ENCODE data around the gene MTMR4.
"Not testable (repeated sequence)": the region's sequence is repeated elsewhere in the genome, so short reads cannot be mapped to it uniquely, and the experiment has no call there.

The MTMR4 gene

GRCh38 chr17:58513965-58514769 lies at the start of gene MTMR4:
Gene MTMR4 (minus strand): TSS chr17:58514638. CDS start chr17:58514407, 231 bp downstream.
- POLR2A ChIA-PET, result interaction anchor here (0.7 to 4.4 kb wide), 18 partner anchors 8 to 1193 kb away, joined by 3 to 30 read pairs (median 4); partner anchors contain the start of genes MKS1, PTRH2, SRSF1 and SUPT4H1
- TF ChIP-seq ELF4 (IDR thresholded peaks at IDR 0.05), result no peak
- TF ChIP-seq FOXM1 (IDR thresholded peaks at IDR 0.05; ENCODE audit: borderline replicate concordance), result no peak
- TF ChIP-seq PKNOX1 (IDR thresholded peaks at IDR 0.05), result no peak
- no peak for TF ChIP-seq FOXA1 (IDR thresholded peaks at IDR 0.05)
- no peak for TF ChIP-seq ZNF384 (IDR thresholded peaks at IDR 0.05)
- TF ChIP-seq LEF1 (IDR thresholded peaks at IDR 0.05; ENCODE audit: borderline replicate concordance), result no peak
- TF ChIP-seq SUZ12 (IDR thresholded peaks at IDR 0.05), result no peak
- no peak for TF ChIP-seq CTBP1 (IDR thresholded peaks at IDR 0.05; ENCODE audit: borderline replicate concordance)
- CTCF ChIA-PET, result interaction anchor here (1.3 to 1.5 kb wide), 2 partner anchors 10 to 15 kb away, joined by 3 to 4 read pairs; no protein-coding TSS in a partner anchor
- peak; percentile 89 for DNase-seq (ENCODE audit: extremely low spot score)

GRCh38 chr17:58560511-58560910 lies 46.1 kb upstream of the MTMR4 start:
- CTCF ChIA-PET, result no interaction called here
- POLR2A ChIA-PET, result interaction anchor here (1.0 kb wide), 1 partner anchor 71 kb away, joined by 4 read pairs; no protein-coding TSS in a partner anchor
- DNase-seq (ENCODE audit: extremely low spot score), result no peak
- TF ChIP-seq FOXK2 (IDR thresholded peaks at IDR 0.05), result no peak
- no peak for TF ChIP-seq NFRKB (IDR thresholded peaks at IDR 0.05)
- no peak for TF ChIP-seq TARDBP (IDR thresholded peaks at IDR 0.05)
- no peak for TF ChIP-seq PKNOX1 (IDR thresholded peaks at IDR 0.05)
- TF ChIP-seq SP1 (IDR thresholded peaks at IDR 0.05), result no peak
- TF ChIP-seq BHLHE40 (IDR thresholded peaks at IDR 0.05; ENCODE audit: borderline replicate concordance), result no peak
- no peak for TF ChIP-seq LEF1 (IDR thresholded peaks at IDR 0.05; ENCODE audit: borderline replicate concordance)
- no peak for TF ChIP-seq FOXA1 (IDR thresholded peaks at IDR 0.05)
- no peak for TF ChIP-seq ARNT (IDR thresholded peaks at IDR 0.05)
- TF ChIP-seq L3MBTL2 (conservative IDR thresholded peaks at IDR 0.05), result no peak

DNA sequence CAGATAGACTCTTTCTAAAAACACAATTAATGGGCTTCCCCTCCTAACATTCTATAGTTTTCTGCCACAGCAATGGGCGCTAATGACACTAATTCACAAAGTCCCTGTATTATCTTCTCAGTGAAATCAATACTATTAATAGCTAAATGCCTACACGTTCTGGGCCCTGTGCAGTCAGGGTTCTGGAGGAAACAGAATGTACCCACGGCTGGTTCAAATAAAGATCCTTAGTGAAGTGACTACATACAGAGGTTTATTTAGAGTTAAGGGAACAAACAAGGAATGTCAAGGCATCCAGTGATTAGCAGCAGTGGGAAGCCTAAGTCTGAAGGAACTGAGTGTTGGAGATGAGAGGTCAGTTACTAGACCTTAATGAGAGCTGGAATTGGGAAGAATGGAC lies 43.5 kb upstream of the MTMR4 start:
- ChIA-PET POLR2A (no interaction called here), CTCF (interaction anchor here (0.7 kb wide), 1 partner anchor 25 kb away, joined by 3 read pairs; no protein-coding TSS in a partner anchor)
- no peak for DNase-seq (ENCODE audit: extremely low spot score)
- TF ChIP-seq SP1 (IDR thresholded peaks at IDR 0.05) (no peak), FOXK2 (IDR thresholded peaks at IDR 0.05) (no peak), FOXA1 (IDR thresholded peaks at IDR 0.05) (no peak), SUZ12 (IDR thresholded peaks at IDR 0.05) (no peak), ZNF384 (IDR thresholded peaks at IDR 0.05) (no peak), BHLHE40 (IDR thresholded peaks at IDR 0.05; ENCODE audit: borderline replicate concordance) (no peak), HDGF (IDR thresholded peaks at IDR 0.05; ENCODE audit: borderline replicate concordance) (no peak), ELF4 (IDR thresholded peaks at IDR 0.05) (no peak), NFRKB (IDR thresholded peaks at IDR 0.05) (no peak), LEF1 (IDR thresholded peaks at IDR 0.05; ENCODE audit: borderline replicate concordance) (no peak), CTBP1 (IDR thresholded peaks at IDR 0.05; ENCODE audit: borderline replicate concordance) (no peak), ARNT (IDR thresholded peaks at IDR 0.05) (no peak), FOXM1 (IDR thresholded peaks at IDR 0.05; ENCODE audit: borderline replicate concordance) (no peak), TARDBP (IDR thresholded peaks at IDR 0.05) (no peak), PKNOX1 (IDR thresholded peaks at IDR 0.05) (no peak), L3MBTL2 (conservative IDR thresholded peaks at IDR 0.05) (no peak)

- POLR2A ChIA-PET, result no interaction called here
- no peak for DNase-seq (ENCODE audit: extremely low spot score)
- CTCF ChIA-PET, result no interaction called here
- TF ChIP-seq CTBP1 (IDR thresholded peaks at IDR 0.05; ENCODE audit: borderline replicate concordance) (no peak), ZNF384 (IDR thresholded peaks at IDR 0.05) (no peak)
These were observed 42.4 kb upstream of the MTMR4 start for GRCh38 chr17:58556833-58557250.

DNA sequence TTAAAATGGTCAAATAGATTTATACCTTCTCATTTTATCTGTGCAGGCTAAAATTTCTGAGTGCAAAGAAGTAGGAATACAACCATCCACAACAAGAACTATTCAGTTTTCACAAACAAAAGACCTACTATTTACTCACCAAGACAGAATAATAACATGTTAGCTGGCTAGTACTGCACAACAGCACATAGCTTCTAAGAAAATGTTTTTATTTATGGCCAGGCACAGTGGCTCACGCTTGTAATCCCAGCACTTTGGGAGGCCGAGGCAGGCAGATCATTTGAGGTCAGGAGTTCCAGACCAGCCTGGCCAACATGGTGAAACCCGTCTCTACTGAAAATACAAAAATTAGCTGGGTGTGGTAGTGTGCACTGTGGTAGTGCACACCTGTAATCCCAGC lies 40.7 kb upstream of the MTMR4 start:
- CTCF ChIA-PET; POLR2A ChIA-PET; DNase-seq (ENCODE audit: extremely low spot score): not testable (repeated sequence)

- CTCF ChIA-PET, result interaction anchor here (0.6 to 2.4 kb wide), 7 partner anchors 8 to 483 kb away, joined by 3 to 7 read pairs (median 4); no protein-coding TSS in a partner anchor
These were observed 26.8 kb upstream of the MTMR4 start for GRCh38 chr17:58541249-58541648.

GRCh38 chr17:58539698-58540097 lies 25.3 kb upstream of the MTMR4 start:
- ChIA-PET POLR2A (interaction anchor here (1.1 to 1.2 kb wide), 2 partner anchors 10 to 22 kb away, joined by 4 to 5 read pairs; no protein-coding TSS in a partner anchor), CTCF (interaction anchor here (1.8 kb wide), 1 partner anchor 15 kb away, joined by 5 read pairs; no protein-coding TSS in a partner anchor)

More at GRCh38 chr17:58541249-58541648, 26.8 kb upstream of the MTMR4 start:
- DNase-seq (ENCODE audit: extremely low spot score), result peak; percentile 48
- POLR2A ChIA-PET, result interaction anchor here (1.4 to 1.9 kb wide), 2 partner anchors 9 to 90 kb away, joined by 6 to 7 read pairs; no protein-coding TSS in a partner anchor
- no peak for TF ChIP-seq BHLHE40 (IDR thresholded peaks at IDR 0.05; ENCODE audit: borderline replicate concordance)

More at GRCh38 chr17:58539698-58540097, 25.3 kb upstream of the MTMR4 start:
- no peak for DNase-seq (ENCODE audit: extremely low spot score)
- no peak for TF ChIP-seq FOXK2 (IDR thresholded peaks at IDR 0.05)

Data from HEK293T (cell line).